CD8-positive, alpha-beta memory T cell (primary cell): ENCODE data around the gene MEI1. TPM values are rescaled to one million over a fixed set of nuclear protein-coding genes. Genes with fewer than 3 reads are reported as not detected.
"Not testable (repeated sequence)": the region's sequence is repeated elsewhere in the genome, so short reads cannot be mapped to it uniquely, and the experiment has no call there.

Experiments
- CTCF ChIA-PET: fragments of 350-600 bp; sonication (Branson Sonifier 250); formaldehyde crosslinking; loops from one replicate; lab custom pipeline; 2021; ENCODE audit warnings: antibody characterized with exemption; lab: Charles Lee
- POLR2A ChIA-PET: fragments of 350-600 bp; sonication (Branson Sonifier 250); formaldehyde crosslinking; loops from one replicate; lab custom pipeline; 2021; ENCODE audit warnings: antibody characterized with exemption; lab: Charles Lee
- DNase-seq, 5 donors: peaks; one replicate each; pipeline versions ENCODE4 v3.0.0 to v3.0.0-alpha.2; 2020 to 2022; ENCODE audit warnings: mixed read lengths in 1 of 5
- H3K27ac ChIP-seq: one replicate; pipeline ENCODE4 v1.7.0; 2013; ENCODE audit warnings: low read depth, mild to moderate bottlenecking, low read length, moderate library complexity
- H3K27me3 ChIP-seq: 2 replicates; pipeline ENCODE4 v1.7.0; 2013; ENCODE audit warnings: low read length, mild to moderate bottlenecking; ENCODE audit not compliant: insufficient read depth, poor library complexity, severe bottlenecking
- H3K36me3 ChIP-seq: 2 replicates; pipeline ENCODE4 v1.7.0; 2013; ENCODE audit warnings: mild to moderate bottlenecking, low read length, moderate library complexity; ENCODE audit not compliant: insufficient read depth
- H3K4me1 ChIP-seq: 2 replicates; pipeline ENCODE4 v1.7.0; 2013; ENCODE audit warnings: mild to moderate bottlenecking, low read length, moderate library complexity; ENCODE audit not compliant: insufficient read depth
- H3K4me3 ChIP-seq: 2 replicates; pipeline ENCODE4 v1.7.0; 2013; ENCODE audit warnings: mild to moderate bottlenecking, low read length
- H3K9me3 ChIP-seq: 2 replicates; pipeline ENCODE4 v1.7.0; 2013; ENCODE audit warnings: mild to moderate bottlenecking, low read length
- H3K27ac Mint-ChIP-seq, 8 donors: one replicate each; pipeline ENCODE4 v1.8.0; 2020 to 2021; ENCODE audit warnings: mixed read lengths in 8 of 8, mild to moderate bottlenecking in 6 of 8, inconsistent platforms in 3 of 8, moderate library complexity in 3 of 8
- H3K27me3 Mint-ChIP-seq, 2 donors: one replicate each; pipeline ENCODE4 v1.8.0; 2020 to 2021; ENCODE audit warnings: mixed read lengths in 2 of 2, mild to moderate bottlenecking in 1 of 2, moderate library complexity in 1 of 2
- H3K36me3 Mint-ChIP-seq, 3 donors: one replicate each; pipeline ENCODE4 v1.8.0; 2020 to 2021; ENCODE audit warnings: mixed read lengths in 3 of 3, inconsistent platforms in 1 of 3, mild to moderate bottlenecking in 1 of 3
- H3K4me1 Mint-ChIP-seq, 3 donors: one replicate each; pipeline ENCODE4 v1.8.0; 2020 to 2021; ENCODE audit warnings: mixed read lengths in 3 of 3, inconsistent platforms in 1 of 3, mild to moderate bottlenecking in 1 of 3
- H3K4me3 Mint-ChIP-seq, 7 donors: one replicate each; pipeline ENCODE4 v1.8.0; 2020 to 2021; ENCODE audit warnings: mixed read lengths in 7 of 7, mild to moderate bottlenecking in 6 of 7, moderate library complexity in 4 of 7, inconsistent platforms in 2 of 7
- H3K9me3 Mint-ChIP-seq, 5 donors: one replicate each; pipeline ENCODE4 v1.8.0; 2020 to 2022; ENCODE audit warnings: mixed read lengths in 5 of 5, mild to moderate bottlenecking in 3 of 5, moderate library complexity in 2 of 5, inconsistent platforms in 1 of 5
- polyA plus RNA-seq: library from polyadenylated mRNA; unstranded; fragments of 300-500 nt; fragmentation: Illumina TruSeq; gene quantifications from one replicate; pipeline ENCODE4 v1.2.3, GENCODE V29; 2021
- total RNA-seq, 2 experiments: library from RNA; stranded (reverse); gene quantifications; one replicate each; pipeline ENCODE4 v1.2.3, GENCODE V29; 2021

MEI1 gene
- total and polyA plus RNA-seq, 3 experiments from 2014 or later = 33.9 to 150 (median 36.3) TPM

DNA sequence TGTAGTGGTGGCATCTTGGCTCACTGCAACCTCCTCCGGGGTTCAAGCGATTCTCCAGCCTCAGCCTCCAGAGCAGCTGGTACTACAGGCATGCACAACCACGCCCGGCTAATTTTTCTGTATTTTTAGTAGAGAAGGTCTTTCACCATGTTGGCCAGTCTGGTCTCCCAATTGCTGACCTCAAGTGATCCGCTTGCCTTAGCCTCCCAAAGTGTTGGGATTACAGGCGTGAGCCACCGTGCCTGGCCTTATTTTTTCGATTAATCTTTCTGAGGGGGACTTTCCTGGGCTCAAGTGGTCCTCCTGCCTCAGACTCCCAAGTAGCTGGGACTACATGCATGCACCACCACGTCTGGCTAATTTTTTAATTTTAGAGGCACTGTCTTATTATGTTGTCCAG lies 16.3 kb upstream of the MEI1 start:
- Histone ChIP-seq H3K27me3 (no peaks in the 10 kb centered on the region), H3K4me1 (peaks cover 19% of the 10 kb centered on the region), H3K36me3 (peaks cover 27% of the 10 kb centered on the region), H3K4me3 (no peak overlapping the region), H3K27ac (peak overlapping the region; percentile 85), H3K9me3 (no peaks in the 10 kb centered on the region)
- ChIA-PET POLR2A (no interaction called here), CTCF (interaction anchor here (1.4 kb wide), 1 partner anchor 18 kb away, joined by 3 read pairs; no protein-coding TSS in a partner anchor)
- no peak for DNase-seq
- peaks cover 29 to 65% (median 46%) of the 10 kb centered on the region in 3 donors for H3K4me1 Mint-ChIP-seq
- H3K9me3 Mint-ChIP-seq = peaks cover 0 to 3% (median 0%) of the 10 kb centered on the region in 5 donors
- H3K27me3 Mint-ChIP-seq = peaks cover 0 to 2% of the 10 kb centered on the region in 2 donors
- peak overlapping the region; percentile 98 to 100 (median 100) for H3K27ac Mint-ChIP-seq
- H3K4me3 Mint-ChIP-seq = peak overlapping the region; percentile 9 to 99 (median 99)
- H3K36me3 Mint-ChIP-seq = peaks cover 3 to 35% (median 8%) of the 10 kb centered on the region in 3 donors

GRCh38 chr22:41683616-41684015 lies 15.7 kb upstream of the MEI1 start:
- Mint-ChIP-seq H3K36me3 (peaks cover 3 to 34% (median 4%) of the 10 kb centered on the region in 3 donors), H3K4me1 (peaks cover 31 to 62% (median 51%) of the 10 kb centered on the region in 3 donors), H3K27ac (peak overlapping the region in 7 of 8 donors; percentile 98 to 100 (median 100)), H3K27me3 (peaks cover 0 to 2% of the 10 kb centered on the region in 2 donors), H3K9me3 (peaks cover 0 to 3% (median 0%) of the 10 kb centered on the region in 5 donors), H3K4me3 (peak overlapping the region in 3 of 7 donors; percentile 34 to 99 (median 99))
- Histone ChIP-seq H3K9me3 (no peaks in the 10 kb centered on the region), H3K36me3 (peaks cover 21% of the 10 kb centered on the region), H3K4me3 (no peak overlapping the region), H3K27ac (no peak overlapping the region), H3K27me3 (no peaks in the 10 kb centered on the region), H3K4me1 (peaks cover 20% of the 10 kb centered on the region)
- POLR2A ChIA-PET = no interaction called here
- no peak for DNase-seq
- CTCF ChIA-PET = interaction anchor here (1.4 to 2.3 kb wide), 2 partner anchors 17 to 18 kb away, joined by 3 to 9 read pairs; no protein-coding TSS in a partner anchor

DNA sequence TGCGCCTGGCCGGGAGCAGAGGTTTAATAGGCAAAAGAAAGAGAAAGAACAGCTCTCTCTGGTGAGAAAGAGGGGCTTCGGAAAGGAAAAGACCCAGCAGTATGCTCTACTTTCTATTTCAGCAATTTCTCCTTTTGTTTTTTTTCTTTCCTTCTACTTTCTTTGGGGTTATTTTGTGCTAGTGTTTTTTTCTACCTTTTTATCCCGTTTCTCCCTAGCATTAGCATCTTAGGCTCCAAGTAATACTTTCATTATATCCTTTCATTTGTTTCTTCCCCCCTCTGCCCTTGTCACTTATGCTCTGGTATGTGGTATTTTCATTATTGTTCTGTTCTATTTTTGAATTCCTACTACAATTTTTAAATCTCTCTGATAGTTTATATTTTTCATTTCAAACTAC lies 15.1 kb upstream of the MEI1 start:
- H3K27ac Mint-ChIP-seq = peak overlapping the region in 6 of 8 donors; percentile 22 to 100 (median 88)
- no peak for DNase-seq
- Histone ChIP-seq H3K27ac (no peak overlapping the region), H3K9me3 (no peaks in the 10 kb centered on the region), H3K27me3 (no peaks in the 10 kb centered on the region), H3K4me1 (peaks cover 20% of the 10 kb centered on the region), H3K36me3 (peaks cover 15% of the 10 kb centered on the region), H3K4me3 (no peak overlapping the region)
- H3K36me3 Mint-ChIP-seq = peaks cover 3 to 33% (median 4%) of the 10 kb centered on the region in 3 donors
- POLR2A ChIA-PET = no interaction called here
- peaks cover 33 to 63% (median 54%) of the 10 kb centered on the region in 3 donors for H3K4me1 Mint-ChIP-seq
- H3K4me3 Mint-ChIP-seq = peak overlapping the region in 1 of 7 donors; percentile 99
- peaks cover 0 to 3% (median 0%) of the 10 kb centered on the region in 5 donors for H3K9me3 Mint-ChIP-seq
- peaks cover 0 to 2% of the 10 kb centered on the region in 2 donors for H3K27me3 Mint-ChIP-seq
- CTCF ChIA-PET = interaction anchor here (1.4 to 2.3 kb wide), 2 partner anchors 17 to 19 kb away, joined by 3 to 9 read pairs; no protein-coding TSS in a partner anchor

DNA sequence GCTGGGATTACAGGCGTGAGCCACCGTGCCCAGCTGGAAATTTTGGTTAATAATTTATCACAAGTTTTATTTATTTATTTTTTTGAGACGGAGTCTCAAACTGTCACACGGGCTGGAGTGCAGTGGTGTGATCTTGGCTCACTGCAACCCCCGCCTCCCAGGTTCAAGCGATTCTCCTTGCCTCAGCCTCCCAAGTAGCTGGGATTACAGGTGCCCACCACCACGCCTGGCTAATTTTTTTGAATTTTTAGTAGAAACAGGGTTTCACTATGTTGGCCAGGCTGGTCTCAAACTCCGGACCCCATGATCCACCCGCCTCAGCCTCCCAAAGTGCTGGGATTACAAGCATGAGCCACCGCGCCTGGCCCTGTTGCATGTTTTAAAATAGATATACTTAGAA lies 12.4 kb upstream of the MEI1 start:
- H3K27me3 ChIP-seq, DNase-seq, H3K36me3 ChIP-seq, H3K4me3 ChIP-seq, H3K9me3 Mint-ChIP-seq, H3K9me3 ChIP-seq, H3K27ac ChIP-seq, H3K27me3 Mint-ChIP-seq: not testable (repeated sequence)
- H3K4me1 ChIP-seq = peaks cover 13% of the 10 kb centered on the region
- H3K4me3 Mint-ChIP-seq = peak overlapping the region; percentile 92 to 98 (median 95)
- ChIA-PET POLR2A (interaction anchor here (0.8 to 2.5 kb wide), 3 partner anchors 20 to 146 kb away, joined by 4 to 10 read pairs (median 5); partner anchors contain the start of genes CCDC134 and SREBF2), CTCF (interaction anchor here (4.3 to 5.7 kb wide), 2 partner anchors 11 to 20 kb away, joined by 38 to 40 read pairs; no protein-coding TSS in a partner anchor)
- peaks cover 2 to 19% (median 3%) of the 10 kb centered on the region in 3 donors for H3K36me3 Mint-ChIP-seq
- H3K27ac Mint-ChIP-seq = peak overlapping the region; percentile 64 to 99 (median 97)
- peaks cover 31 to 62% (median 49%) of the 10 kb centered on the region in 3 donors for H3K4me1 Mint-ChIP-seq

DNA sequence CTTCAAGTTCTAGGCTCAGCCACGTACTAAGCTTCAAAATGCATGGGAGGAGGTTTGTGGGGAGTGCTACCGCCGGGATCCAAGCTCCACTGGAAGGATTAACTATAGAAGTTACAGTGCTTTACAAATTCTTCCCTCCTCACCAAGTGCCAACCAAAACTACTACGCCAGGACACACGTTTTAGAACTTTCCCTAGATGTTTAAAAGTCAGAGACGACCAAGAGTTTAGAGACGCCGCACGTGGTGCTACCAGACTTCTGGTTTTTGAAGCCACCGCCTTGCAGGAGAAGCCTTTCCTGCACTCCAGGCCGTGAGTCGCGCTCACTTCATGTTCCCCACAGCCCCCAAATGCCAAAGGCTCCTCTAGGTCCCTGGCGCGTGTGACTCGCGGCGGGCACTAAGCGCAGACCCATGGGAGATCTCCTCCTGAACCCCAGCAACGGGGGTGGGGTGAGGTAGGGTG lies 11.4 kb upstream of the MEI1 start:
- Mint-ChIP-seq H3K4me1 (peaks cover 25 to 53% (median 40%) of the 10 kb centered on the region in 3 donors), H3K9me3 (no peaks in the 10 kb centered on the region), H3K36me3 (peaks cover 0 to 15% (median 2%) of the 10 kb centered on the region in 3 donors), H3K27ac (peak overlapping the region; percentile 92 to 99 (median 98)), H3K4me3 (peak overlapping the region; percentile 92 to 98 (median 95)), H3K27me3 (no peaks in the 10 kb centered on the region)
- Histone ChIP-seq H3K4me1 (peaks cover 13% of the 10 kb centered on the region), H3K27ac (peak overlapping the region; percentile 98), H3K9me3 (no peaks in the 10 kb centered on the region), H3K27me3 (no peaks in the 10 kb centered on the region), H3K4me3 (peak overlapping the region; percentile 89), H3K36me3 (no peaks in the 10 kb centered on the region)
- DNase-seq = peak in 1 of 5 donors; percentile 9
- CTCF ChIA-PET = interaction anchor here (1.4 to 5.7 kb wide), 4 partner anchors 10 to 253 kb away, joined by 4 to 40 read pairs (median 24); no protein-coding TSS in a partner anchor
- POLR2A ChIA-PET = interaction anchor here (1.0 to 3.2 kb wide), 9 partner anchors 9 to 402 kb away, joined by 4 to 20 read pairs (median 6); partner anchors contain the start of genes CCDC134, DESI1, RANGAP1 and SREBF2

- POLR2A ChIA-PET = interaction anchor here (0.6 to 3.2 kb wide), 15 partner anchors 9 to 403 kb away, joined by 3 to 20 read pairs (median 6); partner anchors contain the start of genes CCDC134, DESI1, MEI1 and NDUFA6
- Mint-ChIP-seq H3K4me1 (peaks cover 25 to 47% (median 37%) of the 10 kb centered on the region in 3 donors), H3K9me3 (no peaks in the 10 kb centered on the region), H3K27me3 (no peaks in the 10 kb centered on the region), H3K4me3 (peak within 1 kb of the TSS; percentile 92 to 98 (median 95)), H3K27ac (peak within 1 kb of the TSS; percentile 92 to 99 (median 98)), H3K36me3 (peaks cover 0 to 15% (median 2%) of the 10 kb centered on the region in 3 donors)
- no peaks in the 10 kb centered on the region for H3K36me3 ChIP-seq
- DNase-seq = peak; percentile 90 to 94 (median 91)
- H3K9me3 ChIP-seq = no peaks in the 10 kb centered on the region
- no peaks in the 10 kb centered on the region for H3K27me3 ChIP-seq
- peak within 1 kb of the TSS; percentile 89 for H3K4me3 ChIP-seq
- peak within 1 kb of the TSS; percentile 98 for H3K27ac ChIP-seq
- CTCF ChIA-PET = interaction anchor here (0.7 to 5.7 kb wide), 6 partner anchors 9 to 252 kb away, joined by 3 to 40 read pairs (median 6); no protein-coding TSS in a partner anchor
- H3K4me1 ChIP-seq = peaks cover 13% of the 10 kb centered on the region
Observed at GRCh38 chr22:41688365-41689211, 10.7 kb upstream of the MEI1 start, which contains the start of gene SNU13. Gene SNU13 (minus strand): TSS chr22:41688867. CDS start chr22:41688796, 71 bp downstream.

DNA sequence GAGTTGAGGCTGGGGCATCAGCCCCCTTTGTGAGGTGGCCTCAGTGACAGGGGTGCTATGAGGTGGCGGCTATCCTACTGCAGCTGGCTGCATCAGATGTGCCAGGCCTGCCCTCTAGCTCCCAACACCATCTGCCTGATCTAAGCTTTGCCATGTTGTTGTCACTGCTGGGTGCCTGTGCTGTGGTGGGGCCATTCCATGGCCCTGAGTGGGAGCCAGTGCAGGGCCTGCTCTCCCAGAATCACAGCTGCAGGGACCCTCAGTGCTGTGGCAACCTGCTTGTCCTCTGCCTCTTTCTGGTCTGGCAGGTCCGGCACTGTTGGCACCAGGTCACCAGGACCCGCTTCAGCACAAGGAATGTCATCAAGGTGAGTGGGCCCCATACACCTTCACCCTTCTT lies 8.8 kb upstream of the MEI1 start:
- H3K36me3 ChIP-seq = peaks cover 4% of the 10 kb centered on the region
- H3K4me3 ChIP-seq = no peak overlapping the region
- Mint-ChIP-seq H3K4me3 (peak overlapping the region; percentile 10 to 97 (median 78)), H3K27me3 (no peaks in the 10 kb centered on the region), H3K9me3 (no peaks in the 10 kb centered on the region), H3K27ac (peak overlapping the region; percentile 80 to 99 (median 90)), H3K4me1 (peaks cover 22 to 37% (median 30%) of the 10 kb centered on the region in 3 donors), H3K36me3 (peaks cover 0 to 15% (median 0%) of the 10 kb centered on the region in 3 donors)
- DNase-seq = no peak
- H3K27me3 ChIP-seq = no peaks in the 10 kb centered on the region
- no peaks in the 10 kb centered on the region for H3K9me3 ChIP-seq
- ChIA-PET POLR2A (interaction anchor here (0.6 to 3.2 kb wide), 2 partner anchors 71 to 250 kb away, joined by 4 to 19 read pairs; no protein-coding TSS in a partner anchor), CTCF (interaction anchor here (1.4 to 5.7 kb wide), 2 partner anchors 24 to 251 kb away, joined by 5 to 40 read pairs; no protein-coding TSS in a partner anchor)
- H3K27ac ChIP-seq = no peak overlapping the region
- peaks cover 13% of the 10 kb centered on the region for H3K4me1 ChIP-seq
